Hematopoietic multipotent progenitor cell treated with erythropoietin and hydrocortisone succinate and interleukin-3 and kit ligand, for 4 days (in vitro differentiated cells): ENCODE data around the gene U2AF1L4.

Source experiments
- DNase-seq: peaks from one replicate; pipeline ENCODE4 v3.0.0-alpha.2; 2015

U2AF1L4 gene

DNA sequence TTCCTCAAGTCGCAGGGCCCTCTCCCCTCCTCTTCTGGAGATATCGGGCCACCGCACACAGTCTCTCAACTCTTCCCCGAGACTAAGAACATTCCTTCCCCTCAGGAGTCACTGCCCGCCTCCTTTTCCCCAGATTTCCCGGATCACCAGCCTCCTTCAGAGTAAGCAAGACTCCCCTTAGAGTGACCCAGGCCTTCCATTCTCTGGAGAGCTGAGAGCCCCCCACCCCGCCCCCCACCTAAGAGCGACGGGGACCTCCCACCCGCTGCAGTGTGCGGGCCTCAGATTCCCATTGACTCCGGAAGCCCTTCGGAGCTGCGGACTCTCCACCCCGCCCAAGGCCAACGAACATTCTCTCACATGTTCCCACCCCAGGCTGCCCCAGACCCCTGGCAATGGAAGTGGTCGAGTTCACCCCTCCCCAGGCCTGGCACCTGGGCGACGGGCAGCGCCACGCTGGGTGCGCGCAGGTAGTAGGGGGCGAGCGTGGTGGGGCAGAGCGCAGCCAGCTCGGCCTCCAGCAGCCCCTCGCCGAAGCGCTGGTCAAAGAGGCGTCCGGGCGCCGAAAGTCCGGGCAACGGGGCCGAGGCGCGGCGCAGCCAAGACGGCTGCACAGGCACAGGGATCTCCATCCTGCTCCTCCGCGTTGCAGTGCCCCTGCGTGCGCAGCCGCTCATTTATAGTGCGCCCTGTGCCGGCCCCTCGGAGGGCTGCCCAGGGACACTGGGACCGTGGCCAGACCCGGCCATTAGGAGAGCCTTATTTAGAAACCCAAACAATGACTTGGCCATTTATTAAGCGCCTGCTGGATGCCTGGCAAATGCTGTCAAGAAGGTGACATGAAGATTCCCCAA, 11.4 kb upstream of the U2AF1L4 start, which contains the start of gene HSPB6:
HSPB6 (minus strand) TSS at position 653 of the 854 bp plus-strand sequence; CDS start at position 632, 21 bp downstream.
- DNase-seq = peak; percentile 51

DNA sequence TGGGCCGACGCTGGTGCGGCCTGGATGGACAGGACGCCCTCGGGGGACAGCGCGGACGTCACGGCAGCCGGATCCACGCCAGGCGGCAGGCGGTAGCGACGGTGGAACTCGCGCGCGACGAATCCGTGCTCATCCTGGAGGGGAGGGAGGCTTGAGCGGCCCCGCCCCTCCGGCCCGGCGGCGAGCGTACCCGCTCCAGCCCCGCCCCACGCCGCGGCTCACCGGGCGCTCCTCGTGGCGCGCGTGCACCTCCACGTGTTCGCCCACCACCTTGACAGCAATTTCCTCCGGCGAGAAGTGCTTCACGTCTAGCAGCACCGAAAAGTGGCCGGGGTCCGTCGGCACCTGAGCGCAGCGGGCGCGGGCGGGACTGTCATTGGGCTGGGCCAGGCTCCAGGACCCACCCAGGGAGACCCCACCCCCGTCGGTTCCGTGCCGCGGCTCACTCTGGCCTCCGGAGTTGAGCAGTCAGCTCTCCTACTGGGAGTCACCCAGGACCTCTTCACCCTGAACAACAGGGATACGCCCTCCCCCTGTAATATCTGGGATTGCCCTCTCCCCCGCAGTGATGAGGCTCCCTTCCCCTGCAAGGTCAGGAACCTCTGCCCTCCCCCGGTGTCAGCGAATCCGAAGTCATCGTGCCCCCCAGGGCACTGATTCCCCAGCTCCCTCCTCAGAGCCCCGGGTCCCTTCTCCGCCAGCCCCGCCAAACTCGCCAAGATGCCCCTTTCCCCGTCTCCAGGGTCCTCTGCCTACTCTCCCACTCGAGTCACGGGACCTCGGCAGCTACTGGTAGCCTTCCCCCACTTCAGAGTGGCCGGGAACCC, 10.5 kb upstream of the U2AF1L4 start:
- peak; percentile 68 for DNase-seq

GRCh38 chr19:35755131-35755549, 9.9 kb upstream of the U2AF1L4 start:
- DNase-seq = no peak

DNA sequence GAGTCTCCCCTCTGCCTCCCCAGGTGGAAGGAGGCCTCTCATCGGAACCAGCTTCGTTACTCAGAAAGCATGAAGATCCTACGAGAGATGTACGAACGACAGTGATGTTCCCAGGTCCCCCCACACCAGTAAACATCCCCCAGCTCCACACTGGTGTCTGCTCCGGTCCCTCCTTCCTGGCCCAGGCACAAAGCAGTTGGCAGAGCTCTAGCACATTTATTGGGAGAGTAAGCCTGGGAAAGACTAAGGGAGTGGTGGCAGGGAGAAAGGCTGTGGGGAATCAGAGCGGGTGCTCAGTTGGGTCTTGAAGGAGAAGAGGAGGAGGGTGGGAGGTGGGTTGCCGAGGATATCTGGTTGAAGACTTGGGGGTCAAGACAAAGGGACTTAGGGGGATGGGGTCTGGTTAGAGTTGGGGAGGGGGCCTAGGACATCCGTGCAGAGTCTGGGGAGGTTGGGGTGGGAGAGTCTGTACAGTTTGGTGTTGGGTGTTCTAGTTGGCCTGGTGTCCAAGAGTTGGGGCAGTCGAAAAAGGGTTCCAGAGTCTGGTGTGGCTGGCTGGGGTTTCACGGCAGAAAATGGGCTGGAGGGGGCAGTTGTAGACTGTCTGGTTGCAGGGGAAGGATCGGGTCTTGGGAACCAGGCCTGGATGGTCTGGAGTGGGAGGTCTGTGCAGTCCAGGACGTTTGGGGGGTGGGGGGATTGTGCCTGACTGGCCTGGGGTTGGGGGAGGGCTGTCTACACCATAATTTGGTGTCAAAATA, 9.3 kb upstream of the U2AF1L4 start:
- DNase-seq = no peak

- no peak for DNase-seq
These were observed 8.6 kb upstream of the U2AF1L4 start for GRCh38 chr19:35753634-35754369.

DNA sequence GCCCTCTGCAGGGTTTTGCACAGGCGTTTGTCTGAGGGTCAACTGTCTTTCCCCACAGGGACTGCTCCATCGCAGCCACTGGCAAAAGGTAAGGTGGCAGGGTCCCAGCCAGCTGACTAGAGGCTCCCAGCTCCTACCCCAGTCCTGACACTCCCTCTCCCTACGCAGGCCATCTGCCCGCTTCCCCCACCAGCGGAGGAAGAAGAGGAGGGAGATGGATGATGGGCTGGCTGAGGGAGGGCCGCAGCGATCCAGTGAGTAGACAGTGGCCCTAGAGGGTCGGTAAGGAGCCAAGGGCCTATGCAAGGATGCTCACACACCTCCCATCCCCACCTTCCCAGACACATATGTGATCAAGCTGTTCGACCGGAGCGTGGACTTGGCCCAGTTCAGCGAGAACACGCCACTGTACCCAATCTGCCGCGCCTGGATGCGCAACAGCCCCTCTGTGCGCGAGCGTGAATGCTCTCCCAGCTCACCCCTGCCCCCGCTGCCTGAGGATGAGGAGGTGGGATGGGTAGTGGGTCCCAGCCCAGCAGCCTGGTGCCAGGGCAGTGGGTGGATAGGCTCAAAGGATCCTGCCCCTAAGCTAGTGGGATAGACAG, 7.6 kb upstream of the U2AF1L4 start:
- no peak for DNase-seq

- DNase-seq = no peak
These were observed 6.9 kb upstream of the U2AF1L4 start for GRCh38 chr19:35751839-35752745.

DNA sequence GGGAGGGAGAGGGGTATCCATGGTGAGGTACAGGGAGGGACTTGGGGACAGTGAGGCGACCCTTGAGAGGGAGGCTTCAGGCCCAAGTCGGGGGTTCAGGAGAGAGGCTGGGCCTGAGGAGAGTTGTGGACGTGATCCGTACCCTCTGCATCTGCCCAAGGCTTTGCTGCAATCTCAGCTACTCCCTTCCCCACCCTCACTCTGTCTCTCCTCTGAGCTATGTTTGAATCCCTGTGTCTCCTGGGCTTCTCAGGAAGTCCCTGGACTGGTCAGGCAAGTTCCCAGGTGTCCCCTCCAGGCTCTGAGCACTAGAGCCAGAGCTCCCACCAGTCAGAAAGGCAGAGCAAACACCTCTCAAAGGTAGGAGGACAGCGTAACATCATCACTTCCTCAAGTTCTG, 4.9 kb upstream of the U2AF1L4 start:
- no peak for DNase-seq

DNA sequence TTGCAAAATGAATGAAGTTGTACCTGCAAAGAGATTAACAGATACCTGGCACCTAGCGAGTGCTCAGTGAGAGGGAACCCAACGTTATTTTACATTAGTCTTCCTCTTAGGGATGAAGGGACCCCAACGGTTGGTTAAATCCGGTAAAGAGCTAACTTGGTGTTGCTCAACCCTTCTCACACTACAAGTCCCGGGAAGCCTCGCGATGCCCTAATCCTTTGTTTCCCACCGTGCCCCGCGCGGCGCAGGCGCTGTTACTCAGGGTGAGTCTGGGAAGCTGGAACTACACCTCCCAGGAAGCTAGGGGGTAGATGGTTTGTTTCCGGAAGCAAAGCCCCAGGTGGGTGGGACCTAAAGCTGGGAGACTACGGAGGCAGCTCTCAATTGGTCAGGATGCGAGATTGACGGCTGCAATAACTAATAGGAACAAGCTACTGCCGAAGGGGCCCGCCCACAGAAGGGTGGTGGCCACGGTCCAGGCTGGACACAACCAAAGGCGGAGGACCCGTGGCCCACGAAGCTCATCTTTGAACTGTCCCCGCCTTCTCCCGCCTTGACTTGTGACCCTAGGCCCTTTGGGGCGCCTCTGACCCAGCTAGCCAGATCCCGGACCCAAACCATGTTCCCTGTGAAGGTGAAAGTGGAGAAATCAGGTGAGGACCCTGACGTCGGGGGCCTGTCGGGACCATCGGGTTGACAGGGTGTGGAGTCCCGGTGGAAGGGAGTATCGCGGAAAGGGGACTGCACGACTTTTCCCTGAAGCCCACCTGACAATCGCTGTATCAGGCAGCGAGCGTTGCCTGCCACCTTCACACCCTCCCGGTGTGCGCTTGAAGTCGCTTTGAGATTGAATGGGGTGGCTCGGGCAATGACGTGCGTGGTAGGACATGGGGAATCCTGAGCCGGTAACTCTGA, 3.1 kb upstream of the U2AF1L4 start, which contains the start of gene LIN37:
LIN37 (plus strand) TSS at position 471 of the 915 bp plus-strand sequence; CDS start at position 620, 149 bp downstream.
- DNase-seq = peak; percentile 100

- DNase-seq = no peak
These were observed 1.3 kb upstream of the U2AF1L4 start for GRCh38 chr19:35746531-35746930.

- no peak for DNase-seq
These were observed 857 bp upstream of the U2AF1L4 start for GRCh38 chr19:35746087-35746462.

DNA sequence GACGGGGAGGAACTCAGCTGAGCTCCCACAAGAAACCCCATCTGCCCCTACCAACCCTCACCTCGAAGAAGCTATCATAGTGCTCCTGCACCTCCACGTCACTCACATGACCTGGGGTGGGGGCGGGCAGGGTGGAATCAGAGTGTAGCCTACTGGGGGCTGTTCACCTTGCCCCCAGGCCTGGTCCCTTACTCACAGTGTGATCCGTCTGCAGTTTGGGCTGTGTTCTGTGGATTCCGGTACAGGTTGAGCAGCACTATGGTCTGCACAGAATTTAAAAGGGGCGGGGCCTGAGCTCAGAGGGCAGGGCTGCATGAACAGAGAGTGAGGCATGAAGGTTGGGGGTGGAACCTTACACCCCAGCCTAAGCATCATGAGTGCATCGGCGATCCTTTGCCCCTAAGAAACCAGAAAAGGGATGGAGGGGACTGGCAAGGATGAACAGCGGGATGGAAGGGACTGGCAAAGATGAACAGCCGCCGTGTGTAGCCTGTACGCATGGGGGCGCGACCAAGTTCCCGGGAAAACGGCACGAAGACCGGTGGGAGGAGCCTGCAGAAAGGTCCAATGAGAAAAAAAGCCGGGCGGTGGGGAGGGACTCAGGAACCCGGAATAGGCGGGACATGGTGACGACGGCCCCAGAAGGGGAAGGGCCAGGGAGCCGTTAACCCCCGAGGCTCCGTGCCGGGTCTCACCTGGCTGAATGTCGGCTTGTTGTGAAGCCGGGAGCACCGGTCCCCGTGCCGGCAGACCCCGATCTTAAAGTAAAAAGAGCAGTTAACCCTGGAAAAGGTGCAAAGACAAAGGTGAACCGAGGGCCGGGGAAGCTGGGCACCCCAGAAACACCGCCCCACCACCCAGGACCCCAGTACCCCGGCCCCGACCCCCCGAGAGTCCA, 539 bp downstream of the U2AF1L4 start:
- peak; percentile 99 for DNase-seq

DNA sequence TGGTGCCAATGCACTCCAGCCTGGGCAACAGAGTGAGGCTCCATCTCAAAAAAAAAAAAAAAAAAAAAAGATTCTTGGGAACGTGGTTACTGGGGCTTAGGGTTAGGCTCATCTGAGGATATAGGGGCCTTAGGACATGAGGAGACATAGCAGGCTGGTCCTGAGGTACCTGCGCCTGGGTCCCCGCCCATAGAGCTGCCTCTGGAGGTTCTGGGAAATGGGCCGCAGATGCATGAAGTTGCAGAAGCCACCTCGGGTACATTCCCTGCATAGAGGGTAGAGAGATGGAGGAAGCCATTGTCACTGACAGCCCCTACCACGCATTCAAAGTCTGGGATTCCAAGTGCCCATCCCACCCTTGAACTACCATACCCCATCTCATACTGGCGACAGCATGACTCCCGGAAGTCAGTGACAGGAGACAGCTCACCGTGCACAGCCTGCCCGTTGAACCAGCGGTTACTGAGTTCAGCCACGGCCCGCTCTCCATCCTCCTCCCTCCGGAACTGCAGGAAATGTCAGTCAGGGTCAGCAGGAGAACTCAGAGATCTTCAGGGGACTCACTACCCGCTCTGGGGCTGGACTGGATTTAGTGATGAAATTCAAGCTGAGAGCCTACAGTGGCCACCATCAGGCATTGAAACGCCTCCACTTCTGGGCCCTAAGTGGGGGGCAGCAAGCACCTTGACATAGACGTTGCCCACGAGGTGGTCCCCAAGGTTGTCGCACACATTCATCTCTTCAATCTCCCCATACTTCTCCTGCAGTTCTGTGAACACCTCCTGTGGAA, 1.4 kb downstream of the U2AF1L4 start:
- no peak for DNase-seq

DNA sequence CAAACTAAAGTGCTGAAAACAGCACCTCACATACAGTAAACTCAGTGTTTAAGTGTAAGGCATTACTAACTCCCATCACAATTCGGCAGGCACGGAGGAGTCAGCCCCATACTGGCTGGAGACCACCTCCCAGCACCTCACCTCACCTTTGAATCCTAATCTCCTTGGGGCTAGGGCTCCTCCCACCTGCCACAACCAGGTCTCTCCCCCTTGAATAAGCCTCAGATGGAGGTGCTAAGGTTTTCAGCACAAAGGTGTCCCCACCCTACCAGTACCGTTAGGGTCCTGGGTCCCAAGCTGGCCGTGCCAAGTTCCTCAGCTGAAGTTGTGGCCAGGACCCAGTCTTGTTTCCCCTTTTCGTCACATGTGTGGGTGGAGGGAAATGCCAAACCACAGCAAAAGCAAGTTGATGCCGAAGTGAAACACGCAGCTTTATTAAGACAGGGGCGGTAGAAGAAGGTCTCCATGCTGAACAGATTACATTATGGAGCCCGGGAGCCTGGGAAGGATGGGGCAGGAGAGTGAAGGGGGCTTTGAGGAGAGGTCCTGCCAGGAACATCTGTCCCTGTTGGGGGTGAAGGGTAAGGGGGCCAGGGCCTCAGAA, 3.0 kb downstream of the U2AF1L4 start, which contains the start of gene IGFLR1:
IGFLR1 (minus strand) TSS at position 332 of the 604 bp plus-strand sequence. CDS start 1,272 bp downstream, outside the sequence.
- DNase-seq = peak; percentile 86

GRCh38 chr19:35741203-35741515, 4.1 kb downstream of the U2AF1L4 start:
- DNase-seq = no peak

GRCh38 chr19:35740423-35741202, 4.6 kb downstream of the U2AF1L4 start:
- peak; percentile 100 for DNase-seq
